ENCODE data around the gene SLIT3. TPM values are rescaled to one million over a fixed set of nuclear protein-coding genes. Genes with fewer than 3 reads are reported as not detected.

Gene SLIT3
- total and polyA plus RNA-seq, 9 of the 15 experiments (the other 6 are each of a cell fraction or from before 2014, with no cell fraction given) = 0.01 to 0.04 TPM; not detected in 7

- H3K79me2 ChIP-seq (ENCODE audit: control insufficient read depth, insufficient read depth, low read length) = no peaks in the 10 kb centered on the region
- H2AFZ ChIP-seq (ENCODE audit: low read depth, low read length) = no peak overlapping the region
- no peaks in the 10 kb centered on the region for H3K9me3 ChIP-seq (replicated peaks; ENCODE audit: control insufficient read depth, insufficient read depth, low read depth, low read length)
- no peaks in the 10 kb centered on the region for H3K9me1 ChIP-seq (ENCODE audit: control insufficient read depth, insufficient read depth, low read length)
- H3K4me3 ChIP-seq = no peak overlapping the region
- 0% methylated on average over 2 of the region's 2 CpGs for WGBS (ENCODE audit: insufficient coverage, low coverage, missing lambda C conversion rate)
- no TSS peak for BruUV-seq (replicated peaks)
- ChIA-PET CTCF (ENCODE audit: low intra/inter-chr PET ratio) (no interaction called here), POLR2A (no interaction called here)
- H3K4me1 ChIP-seq (replicated peaks in 1 of 2; ENCODE audit: control insufficient read depth in 2 of 2, insufficient read depth in 2 of 2, low read length in 2 of 2) = no peaks in the 10 kb centered on the region
- intact Hi-C loops (cut with micrococcal nuclease) = loop anchor here (5.0 kb wide), 1 partner anchor 159 kb away; no protein-coding TSS in a partner anchor
- peaks cover 0 to 5% of the 10 kb centered on the region in 2 experiments; a peak in 1 of 5 replicates for H3K27me3 ChIP-seq (ENCODE audit: control insufficient read depth in 2 of 2, insufficient read depth in 2 of 2, low read length in 2 of 2)
- 0 out of 2 replicates have a peak, but pooled peaks cover 4% of the 10 kb centered on the region for H4K20me1 ChIP-seq (replicated peaks; ENCODE audit: control insufficient read depth, insufficient read depth, low read length)
- no peak for DNase-seq (ENCODE audit: extremely low read depth in 1 of 4, low spot score in 3 of 4)
- no peak overlapping the region for H3K27ac ChIP-seq (ENCODE audit: extremely low read depth, low read depth, low read length)
- no peaks in the 10 kb centered on the region for H3K36me3 ChIP-seq (ENCODE audit: control insufficient read depth, insufficient read depth, low read length)
- no peak overlapping the region for H3K4me2 ChIP-seq (ENCODE audit: insufficient read depth, low read length)
- no peak overlapping the region for H3K9ac ChIP-seq (ENCODE audit: insufficient read depth in 1 of 2, low read depth in 2 of 2, low read length in 2 of 2)
- FAIRE-seq = no peak
- in situ Hi-C loops (cut with MboI) = loop anchor here (10.0 to 25.0 kb wide), 3 partner anchors 316 to 1224 kb away; partner anchors contain the start of gene SLIT3
- no peak for ATAC-seq
- TF ChIP-seq, protein P1, sequence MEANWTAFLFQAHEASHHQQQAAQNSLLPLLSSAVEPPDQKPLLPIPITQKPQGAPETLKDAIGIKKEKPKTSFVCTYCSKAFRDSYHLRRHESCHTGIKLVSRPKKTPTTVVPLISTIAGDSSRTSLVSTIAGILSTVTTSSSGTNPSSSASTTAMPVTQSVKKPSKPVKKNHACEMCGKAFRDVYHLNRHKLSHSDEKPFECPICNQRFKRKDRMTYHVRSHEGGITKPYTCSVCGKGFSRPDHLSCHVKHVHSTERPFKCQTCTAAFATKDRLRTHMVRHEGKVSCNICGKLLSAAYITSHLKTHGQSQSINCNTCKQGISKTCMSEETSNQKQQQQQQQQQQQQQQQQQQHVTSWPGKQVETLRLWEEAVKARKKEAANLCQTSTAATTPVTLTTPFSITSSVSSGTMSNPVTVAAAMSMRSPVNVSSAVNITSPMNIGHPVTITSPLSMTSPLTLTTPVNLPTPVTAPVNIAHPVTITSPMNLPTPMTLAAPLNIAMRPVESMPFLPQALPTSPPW (CRISPR knock-in tag; IDR thresholded peaks at IDR 0.05) = no peak
- TF ChIP-seq, protein P2, sequence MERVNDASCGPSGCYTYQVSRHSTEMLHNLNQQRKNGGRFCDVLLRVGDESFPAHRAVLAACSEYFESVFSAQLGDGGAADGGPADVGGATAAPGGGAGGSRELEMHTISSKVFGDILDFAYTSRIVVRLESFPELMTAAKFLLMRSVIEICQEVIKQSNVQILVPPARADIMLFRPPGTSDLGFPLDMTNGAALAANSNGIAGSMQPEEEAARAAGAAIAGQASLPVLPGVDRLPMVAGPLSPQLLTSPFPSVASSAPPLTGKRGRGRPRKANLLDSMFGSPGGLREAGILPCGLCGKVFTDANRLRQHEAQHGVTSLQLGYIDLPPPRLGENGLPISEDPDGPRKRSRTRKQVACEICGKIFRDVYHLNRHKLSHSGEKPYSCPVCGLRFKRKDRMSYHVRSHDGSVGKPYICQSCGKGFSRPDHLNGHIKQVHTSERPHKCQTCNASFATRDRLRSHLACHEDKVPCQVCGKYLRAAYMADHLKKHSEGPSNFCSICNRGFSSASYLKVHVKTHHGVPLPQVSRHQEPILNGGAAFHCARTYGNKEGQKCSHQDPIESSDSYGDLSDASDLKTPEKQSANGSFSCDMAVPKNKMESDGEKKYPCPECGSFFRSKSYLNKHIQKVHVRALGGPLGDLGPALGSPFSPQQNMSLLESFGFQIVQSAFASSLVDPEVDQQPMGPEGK (CRISPR knock-in tag; IDR thresholded peaks at IDR 0.05; ENCODE audit: borderline replicate concordance) = no peak
- TF ChIP-seq SIN3A (IDR thresholded peaks at IDR 0.05; ENCODE audit: borderline replicate concordance in 2 of 2, control insufficient read depth in 1 of 2, low read depth in 2 of 2, low read length in 2 of 2) (no peak), FOXK1 (CRISPR knock-in tag; IDR thresholded peaks at IDR 0.05; ENCODE audit: borderline replicate concordance) (no peak), ILF3 (IDR thresholded peaks at IDR 0.05; ENCODE audit: borderline replicate concordance) (no peak), ATF6 (CRISPR knock-in tag; IDR thresholded peaks at IDR 0.05) (no peak), MCM7 (IDR thresholded peaks at IDR 0.05) (no peak), ARID2 (IDR thresholded peaks at IDR 0.05) (no peak)
- TF ChIP-seq, protein P3, sequence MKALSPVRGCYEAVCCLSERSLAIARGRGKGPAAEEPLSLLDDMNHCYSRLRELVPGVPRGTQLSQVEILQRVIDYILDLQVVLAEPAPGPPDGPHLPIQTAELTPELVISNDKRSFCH (CRISPR knock-in tag; IDR thresholded peaks at IDR 0.05) = no peak
- TF ChIP-seq, protein P3 (tag; IDR thresholded peaks at IDR 0.05) = no peak
- TF ChIP-seq, protein P4, sequence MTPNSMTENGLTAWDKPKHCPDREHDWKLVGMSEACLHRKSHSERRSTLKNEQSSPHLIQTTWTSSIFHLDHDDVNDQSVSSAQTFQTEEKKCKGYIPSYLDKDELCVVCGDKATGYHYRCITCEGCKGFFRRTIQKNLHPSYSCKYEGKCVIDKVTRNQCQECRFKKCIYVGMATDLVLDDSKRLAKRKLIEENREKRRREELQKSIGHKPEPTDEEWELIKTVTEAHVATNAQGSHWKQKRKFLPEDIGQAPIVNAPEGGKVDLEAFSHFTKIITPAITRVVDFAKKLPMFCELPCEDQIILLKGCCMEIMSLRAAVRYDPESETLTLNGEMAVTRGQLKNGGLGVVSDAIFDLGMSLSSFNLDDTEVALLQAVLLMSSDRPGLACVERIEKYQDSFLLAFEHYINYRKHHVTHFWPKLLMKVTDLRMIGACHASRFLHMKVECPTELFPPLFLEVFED (CRISPR knock-in tag; conservative IDR thresholded peaks at IDR 0.05) = no peak
- TF ChIP-seq, protein P5, sequence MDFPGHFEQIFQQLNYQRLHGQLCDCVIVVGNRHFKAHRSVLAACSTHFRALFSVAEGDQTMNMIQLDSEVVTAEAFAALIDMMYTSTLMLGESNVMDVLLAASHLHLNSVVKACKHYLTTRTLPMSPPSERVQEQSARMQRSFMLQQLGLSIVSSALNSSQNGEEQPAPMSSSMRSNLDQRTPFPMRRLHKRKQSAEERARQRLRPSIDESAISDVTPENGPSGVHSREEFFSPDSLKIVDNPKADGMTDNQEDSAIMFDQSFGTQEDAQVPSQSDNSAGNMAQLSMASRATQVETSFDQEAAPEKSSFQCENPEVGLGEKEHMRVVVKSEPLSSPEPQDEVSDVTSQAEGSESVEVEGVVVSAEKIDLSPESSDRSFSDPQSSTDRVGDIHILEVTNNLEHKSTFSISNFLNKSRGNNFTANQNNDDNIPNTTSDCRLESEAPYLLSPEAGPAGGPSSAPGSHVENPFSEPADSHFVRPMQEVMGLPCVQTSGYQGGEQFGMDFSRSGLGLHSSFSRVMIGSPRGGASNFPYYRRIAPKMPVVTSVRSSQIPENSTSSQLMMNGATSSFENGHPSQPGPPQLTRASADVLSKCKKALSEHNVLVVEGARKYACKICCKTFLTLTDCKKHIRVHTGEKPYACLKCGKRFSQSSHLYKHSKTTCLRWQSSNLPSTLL (IDR thresholded peaks at IDR 0.05) = no peak
Measured at GRCh38 chr5:168988699-168989098, 312.2 kb downstream of the SLIT3 start.
